CD4-positive, alpha-beta T cell treated with Interferon alpha-2 for 1 hour (primary cell): ENCODE measurements around the gene ZNF652.
"Not testable (repeated sequence)": the region's sequence is repeated elsewhere in the genome, so short reads cannot be mapped to it uniquely, and the experiment has no call there.

ENCODE experiments used
- DNase-seq, 2 donors: peaks; one replicate each; pipeline ENCODE4 v3.0.0-alpha.2; 2020 to 2022

The ZNF652 gene

DNA sequence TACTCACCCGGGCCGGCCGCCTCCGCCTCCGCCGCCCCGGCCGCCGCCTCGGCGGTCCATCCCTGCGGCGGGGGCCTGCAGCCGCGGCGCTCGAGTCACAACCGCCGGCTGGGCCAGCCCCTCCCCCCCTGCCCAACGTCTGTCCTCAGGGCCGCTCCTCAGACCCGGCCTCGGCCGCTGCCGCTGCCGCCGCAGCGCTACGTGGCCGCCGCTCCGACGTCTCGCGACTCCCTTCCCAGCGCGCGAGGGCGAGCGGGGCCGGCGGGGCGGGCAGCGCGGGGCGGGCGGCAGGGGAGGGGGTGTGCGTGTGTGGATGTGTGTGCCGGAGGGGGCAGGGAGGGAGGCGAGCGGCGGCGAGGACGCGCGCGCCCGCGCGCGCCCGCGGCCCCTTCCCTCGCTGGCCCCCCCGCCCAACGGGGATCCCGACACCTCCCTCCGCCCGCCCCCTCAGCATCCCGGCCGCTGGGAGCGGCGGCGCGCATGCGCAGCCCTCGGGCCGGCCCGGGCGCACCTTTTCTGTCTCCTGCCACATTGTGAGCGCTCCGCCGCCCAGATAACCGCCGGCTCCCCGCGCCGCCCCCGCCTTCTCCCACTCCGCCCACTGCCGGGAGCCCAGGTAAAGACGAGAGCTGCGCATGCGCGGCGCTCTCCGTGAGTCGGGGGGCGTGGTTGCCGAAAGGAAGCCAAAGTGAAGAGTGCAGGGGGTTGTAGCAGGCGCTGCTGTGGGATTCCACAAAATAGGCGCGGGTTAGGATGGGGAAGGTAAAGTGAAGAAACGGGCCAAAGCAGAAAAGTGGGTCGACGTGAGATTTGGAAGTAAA, at the start of gene ZNF652:
Gene ZNF652 (minus strand): TSS at position 349 of the 821 bp plus-strand sequence. CDS start 44,525 bp downstream, outside the sequence.
- peak; percentile 97 for DNase-seq

DNA sequence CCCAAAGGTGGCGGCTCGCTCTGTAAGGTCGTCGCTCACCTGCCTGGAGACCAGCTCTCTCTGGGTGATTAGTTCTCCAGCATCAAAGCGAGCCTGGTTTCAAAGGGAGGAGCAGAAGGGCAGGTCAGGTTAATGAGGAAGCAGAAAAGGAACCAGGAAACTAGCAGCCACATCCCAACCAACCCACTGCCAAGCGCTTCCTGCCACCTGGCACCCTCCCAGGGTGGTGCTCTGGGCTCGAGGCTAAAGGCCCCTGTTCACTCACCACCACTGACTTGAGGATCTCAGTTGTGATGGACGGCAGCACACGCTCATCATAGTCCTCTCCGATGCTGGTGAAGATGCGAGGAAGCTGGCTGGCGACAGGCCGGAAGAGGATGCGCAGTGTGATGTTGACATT, 47.0 kb upstream of the ZNF652 start:
- DNase-seq = no peak

DNA sequence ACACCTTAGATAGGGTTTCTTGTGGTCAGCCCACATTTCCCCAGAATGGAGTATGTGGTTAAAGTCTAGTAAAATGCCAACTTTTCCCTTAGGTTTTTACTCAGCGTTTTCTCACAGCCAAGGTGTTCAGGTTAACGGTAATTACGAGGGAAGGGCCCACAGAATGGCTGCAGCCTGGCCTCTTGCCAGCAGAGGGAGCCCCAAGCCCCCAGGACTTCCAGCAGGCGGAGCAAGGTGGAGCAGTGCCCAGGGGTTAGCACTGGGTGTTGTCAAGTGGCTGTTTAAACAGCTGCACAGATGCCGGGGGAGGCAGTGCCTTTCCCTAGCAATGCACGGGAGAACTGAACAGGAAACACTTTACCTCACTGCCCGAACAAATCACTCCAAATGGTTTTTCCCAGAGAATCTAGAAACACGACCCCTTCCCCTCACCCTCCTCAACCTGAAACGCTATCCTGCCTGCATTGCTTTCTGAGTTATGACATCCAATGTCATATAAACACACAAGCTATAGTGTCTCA, 46.0 kb upstream of the ZNF652 start:
- DNase-seq = peak; percentile 80 to 85

DNA sequence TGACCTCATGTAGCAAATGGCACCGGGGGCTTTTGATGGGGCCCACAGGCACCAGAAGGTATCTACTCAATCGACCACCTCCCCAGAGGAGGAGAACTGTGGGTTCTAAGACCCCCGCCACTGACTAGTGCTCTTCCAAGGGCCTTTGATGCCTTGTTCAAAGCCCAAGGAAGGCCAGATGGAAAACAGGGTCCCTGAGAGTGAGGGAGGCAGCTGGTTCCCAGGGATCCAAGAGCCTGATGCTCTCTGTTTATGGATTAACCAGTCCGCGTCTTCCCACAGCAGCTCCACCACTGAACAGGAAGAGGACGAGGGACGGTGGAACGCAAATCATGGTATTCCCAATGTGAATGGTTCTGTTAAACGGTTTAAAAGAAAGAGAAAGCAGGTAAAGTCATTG, 45.0 kb upstream of the ZNF652 start:
- no peak for DNase-seq

DNA sequence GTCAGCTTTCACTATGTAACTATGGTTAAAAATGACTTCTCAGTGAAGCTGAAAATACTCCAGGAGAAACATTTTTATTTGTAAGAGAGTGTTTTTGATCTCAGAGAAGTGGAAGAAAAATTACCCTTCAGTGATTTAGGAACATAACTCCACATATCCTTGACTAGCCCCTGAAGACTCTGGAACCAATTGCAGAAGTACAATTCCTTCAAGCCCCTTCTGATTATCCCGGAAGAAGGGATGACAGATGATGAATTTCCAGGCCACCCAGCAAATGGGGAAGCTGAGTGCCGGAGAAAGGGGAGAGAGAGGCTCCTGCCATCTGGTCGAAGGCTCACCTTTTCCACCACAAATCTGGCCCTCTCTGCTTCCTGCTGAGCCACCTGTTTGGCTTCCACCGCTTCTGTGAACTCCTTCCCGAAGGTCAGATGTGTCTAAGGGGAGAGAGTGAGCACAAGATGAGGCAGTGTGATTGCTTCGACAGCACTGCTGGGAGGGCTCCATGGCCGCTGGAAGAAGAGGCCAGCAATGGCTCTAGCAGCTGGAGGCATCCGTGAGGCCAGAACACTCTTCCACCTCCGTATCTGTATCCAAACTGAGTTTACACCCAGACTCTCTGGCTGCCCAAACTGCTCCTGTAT, 44.5 kb upstream of the ZNF652 start:
- no peak for DNase-seq

DNA sequence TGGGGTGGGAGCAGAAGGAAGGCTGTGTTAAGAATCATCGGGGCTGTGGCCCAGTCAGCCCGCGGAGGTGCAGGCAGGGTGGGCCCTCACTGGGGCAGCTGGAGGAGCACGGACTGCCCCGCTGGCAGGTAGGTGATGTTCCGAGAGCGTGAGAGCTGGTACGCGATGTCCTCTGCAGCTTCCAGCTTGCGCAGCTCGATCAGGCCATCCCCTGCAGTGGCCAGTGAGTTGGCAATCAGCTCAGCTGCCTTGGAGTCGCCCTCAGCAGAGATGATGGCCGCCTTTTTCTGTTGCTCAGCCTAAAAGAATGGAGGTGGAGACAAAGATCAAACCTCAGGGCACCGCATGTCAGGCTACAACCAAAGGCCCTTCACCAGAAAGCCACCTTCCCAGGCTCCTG, 42.9 kb upstream of the ZNF652 start:
- no peak for DNase-seq

DNA sequence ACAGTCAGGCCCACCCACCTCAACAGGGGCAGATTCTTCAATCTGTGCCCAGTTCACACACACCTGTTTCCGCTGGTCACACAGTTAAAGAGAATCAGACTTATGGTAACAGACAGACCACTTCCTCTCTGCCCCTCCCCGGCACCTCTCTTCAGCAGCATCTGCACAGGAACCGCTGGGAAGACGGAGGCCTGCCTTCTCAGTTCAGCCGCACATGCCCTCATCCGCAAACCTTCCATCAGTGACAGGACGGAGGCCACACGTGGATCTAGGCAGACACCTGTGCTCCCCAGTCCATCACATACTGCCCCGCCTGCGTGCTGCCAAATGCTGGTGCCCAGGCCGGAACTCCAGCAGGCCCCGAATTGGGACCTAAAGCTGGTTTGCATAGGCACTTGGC, 42.3 kb upstream of the ZNF652 start:
- peak; percentile 33 to 50 for DNase-seq

DNA sequence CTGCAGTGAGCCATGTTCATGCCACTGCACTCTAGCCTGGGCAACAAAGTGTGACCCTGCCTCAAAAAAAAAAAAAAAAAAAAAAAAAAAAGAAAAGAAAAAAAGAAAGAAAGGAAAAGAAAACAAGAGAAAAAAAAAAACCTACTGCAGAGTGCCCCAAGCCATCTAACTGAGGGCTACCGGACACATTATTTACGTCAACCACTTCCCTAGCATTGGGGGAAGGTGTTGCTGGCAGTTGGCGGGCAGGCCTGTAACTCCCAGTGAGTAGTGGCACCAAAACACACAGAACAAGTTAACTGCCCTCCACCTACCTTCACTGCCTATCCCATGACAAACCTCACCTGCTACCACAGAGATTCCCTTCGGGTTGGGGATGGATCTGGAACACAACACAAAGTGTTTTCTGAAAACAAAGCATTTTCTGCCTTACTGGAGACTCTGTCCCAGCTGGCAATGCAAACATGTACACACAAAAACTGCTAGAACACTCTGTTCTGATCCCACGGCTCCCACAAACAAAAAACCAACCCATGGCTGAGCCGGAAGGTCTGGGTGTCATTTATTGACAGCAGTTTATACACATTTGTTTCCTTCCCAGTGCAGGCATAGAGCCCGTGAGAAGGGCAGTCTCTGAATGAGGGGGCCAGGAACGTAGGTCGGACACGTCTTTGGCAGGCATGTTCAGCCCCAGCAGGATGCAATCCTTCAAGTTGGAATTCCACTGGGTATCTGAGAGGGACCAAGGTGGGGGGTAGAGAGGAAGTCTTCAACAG, 41.7 kb upstream of the ZNF652 start:
- no peak for DNase-seq

DNA sequence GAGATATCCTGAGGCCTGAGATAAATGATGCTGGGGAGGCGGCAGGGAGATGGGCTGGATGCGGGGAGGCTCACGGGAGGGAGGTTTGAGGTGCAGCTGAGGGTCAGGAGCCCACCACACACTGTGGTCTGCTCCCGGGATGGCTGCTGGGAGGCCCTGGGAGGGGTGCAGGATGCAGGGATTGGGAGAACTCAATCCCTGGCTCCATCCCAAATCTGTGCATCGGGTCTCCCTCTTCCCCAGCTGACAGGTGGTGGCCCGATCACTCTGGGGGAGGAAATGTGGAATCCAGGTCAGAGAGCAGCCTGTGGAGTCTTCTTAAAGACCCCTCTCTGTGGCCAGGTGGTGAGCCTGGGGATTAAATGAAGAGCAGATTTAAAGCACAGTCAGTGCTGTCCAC, 40.7 kb upstream of the ZNF652 start:
- DNase-seq = no peak

DNA sequence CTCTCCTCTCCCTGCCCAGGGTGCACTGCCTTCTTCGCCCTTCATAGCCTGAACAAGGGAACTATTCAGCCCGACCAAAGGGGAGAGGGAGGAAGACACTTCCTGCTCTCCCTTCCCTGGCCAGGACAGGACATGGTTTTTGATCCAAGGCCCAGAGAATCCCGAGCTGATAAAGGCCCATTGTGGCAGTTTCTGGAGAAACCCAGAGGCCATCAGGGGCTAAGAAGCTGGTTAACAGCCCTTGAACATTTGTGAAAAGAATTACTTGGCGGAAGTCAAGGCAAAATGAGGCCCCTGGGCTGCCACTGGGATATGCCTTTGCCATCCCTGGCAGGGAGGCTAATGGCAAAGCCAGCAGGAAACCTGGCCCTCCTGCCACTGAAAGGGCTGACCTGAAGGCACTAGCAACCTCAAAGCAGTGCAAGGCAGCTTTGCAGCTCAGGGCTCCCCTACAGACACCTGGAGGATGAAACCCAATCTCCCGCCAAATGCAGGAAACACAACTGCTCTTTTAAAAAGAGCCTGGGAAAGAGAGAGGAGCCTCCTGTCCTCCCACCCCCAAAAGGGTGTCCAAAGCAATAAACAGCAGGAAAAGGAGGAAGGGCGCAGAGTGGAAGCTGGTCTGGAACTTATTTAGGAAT, 40.0 kb upstream of the ZNF652 start:
- no peak for DNase-seq

DNA sequence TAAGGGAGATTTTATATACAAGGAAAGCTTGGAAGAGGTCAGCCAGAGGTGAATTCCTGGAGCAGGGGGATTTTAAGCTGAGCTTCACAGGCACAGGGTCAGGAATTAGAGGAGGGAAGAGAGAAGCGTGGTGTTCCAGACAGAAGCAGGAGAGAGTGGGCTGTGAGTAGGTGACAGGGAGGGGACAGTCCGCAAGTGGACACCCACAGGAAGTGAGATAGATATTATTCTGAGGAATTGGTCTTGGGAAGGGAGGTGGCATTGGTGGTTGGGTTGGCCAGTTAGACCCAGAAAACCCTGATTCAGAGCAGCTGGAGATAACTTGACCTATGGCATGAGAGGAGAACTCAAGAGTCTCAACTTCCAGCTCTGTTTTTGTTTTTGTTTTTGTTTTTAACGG, 37.9 kb upstream of the ZNF652 start:
- no peak for DNase-seq

DNA sequence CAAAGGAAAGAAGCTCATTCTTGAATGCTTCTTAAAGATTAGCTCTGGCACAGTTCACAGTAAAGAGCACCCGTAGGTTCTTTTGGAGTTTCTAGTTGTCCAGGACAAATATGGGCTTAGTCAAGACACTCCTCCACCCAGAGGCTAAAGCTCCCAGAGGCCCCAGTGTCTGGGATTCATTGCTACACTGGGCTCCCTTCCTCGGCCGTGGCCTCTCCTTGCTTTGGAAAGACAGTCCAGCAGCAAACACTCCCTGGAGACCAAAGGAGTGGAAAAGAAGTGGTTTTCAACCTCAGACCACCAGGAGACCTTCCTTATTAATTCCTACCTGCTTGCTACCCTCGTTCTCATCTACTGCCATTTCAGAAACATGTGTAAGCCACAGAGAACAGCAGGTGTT, 35.5 kb upstream of the ZNF652 start:
- DNase-seq = no peak

DNA sequence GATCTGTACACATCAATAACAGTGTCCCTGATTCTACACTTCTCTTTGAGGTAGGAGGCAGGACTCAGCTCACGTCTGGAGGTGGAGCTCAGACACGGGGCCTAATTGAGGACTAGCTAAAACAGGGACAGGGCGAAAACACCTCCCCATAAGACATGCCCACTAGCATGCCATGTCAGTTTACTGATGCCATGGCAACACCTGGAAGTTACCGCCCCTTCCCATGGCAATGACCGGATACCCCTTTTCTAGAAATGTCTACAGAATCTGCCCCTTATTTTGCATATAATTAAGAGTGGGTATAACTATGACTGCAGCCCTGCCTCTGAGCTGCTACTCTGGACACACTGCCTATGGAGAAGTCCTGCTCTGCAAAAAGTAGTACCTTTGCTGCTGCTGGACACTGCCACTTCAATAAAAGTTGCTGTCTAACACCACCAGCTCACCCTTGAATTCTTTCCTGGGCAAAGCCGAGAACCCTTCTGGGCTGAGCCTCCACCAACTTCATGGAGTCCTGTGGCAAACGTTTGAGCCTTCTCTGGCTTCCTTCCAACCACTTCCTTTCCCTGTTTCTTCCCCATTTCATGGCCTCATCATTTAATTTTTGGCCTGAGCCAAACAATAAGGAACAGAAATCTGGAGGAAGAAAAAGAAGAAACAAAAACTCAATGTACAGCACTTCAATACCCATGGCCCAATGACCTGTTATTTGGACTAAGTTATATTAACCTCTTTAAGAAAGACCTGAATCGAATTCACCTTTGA, 31.6 kb upstream of the ZNF652 start:
- DNase-seq = no peak

DNA sequence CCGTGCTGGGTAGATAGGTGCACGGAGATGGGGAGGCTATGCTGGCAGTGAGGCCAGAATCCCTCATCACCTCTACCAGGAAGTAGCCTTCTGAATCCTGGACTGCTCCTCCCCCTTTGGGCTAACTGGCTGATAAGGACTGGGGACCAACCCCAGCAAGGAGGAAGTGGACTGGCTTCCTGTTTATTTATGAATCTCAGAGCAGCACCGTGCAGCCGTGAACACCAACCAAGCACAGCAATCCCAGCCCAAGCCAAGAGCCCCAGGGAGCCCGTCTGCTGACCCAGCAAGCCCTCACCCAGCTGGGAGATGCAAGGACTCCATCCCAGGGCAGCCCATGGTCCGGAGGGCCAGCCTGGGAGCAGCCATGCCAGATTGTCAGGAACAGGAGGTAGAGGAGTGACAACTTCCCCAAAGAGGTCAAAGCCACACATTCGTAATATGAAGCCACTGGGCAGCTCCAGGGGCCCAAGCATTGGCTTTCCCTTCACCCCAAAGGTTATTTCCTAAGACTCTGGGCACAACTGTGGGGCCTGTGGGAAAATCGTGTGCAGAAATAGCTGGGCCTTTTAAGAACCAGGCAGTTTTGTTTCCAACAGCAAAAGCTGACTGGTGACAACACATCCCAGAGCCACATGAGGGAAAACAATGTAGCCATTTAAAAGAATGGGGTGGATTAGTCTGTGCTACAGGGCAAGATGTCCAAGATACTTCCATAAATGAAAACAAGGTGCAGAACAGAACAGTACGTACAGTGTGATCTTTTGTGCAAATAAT, 28.7 kb upstream of the ZNF652 start:
- DNase-seq = peak; percentile 28 to 37

DNA sequence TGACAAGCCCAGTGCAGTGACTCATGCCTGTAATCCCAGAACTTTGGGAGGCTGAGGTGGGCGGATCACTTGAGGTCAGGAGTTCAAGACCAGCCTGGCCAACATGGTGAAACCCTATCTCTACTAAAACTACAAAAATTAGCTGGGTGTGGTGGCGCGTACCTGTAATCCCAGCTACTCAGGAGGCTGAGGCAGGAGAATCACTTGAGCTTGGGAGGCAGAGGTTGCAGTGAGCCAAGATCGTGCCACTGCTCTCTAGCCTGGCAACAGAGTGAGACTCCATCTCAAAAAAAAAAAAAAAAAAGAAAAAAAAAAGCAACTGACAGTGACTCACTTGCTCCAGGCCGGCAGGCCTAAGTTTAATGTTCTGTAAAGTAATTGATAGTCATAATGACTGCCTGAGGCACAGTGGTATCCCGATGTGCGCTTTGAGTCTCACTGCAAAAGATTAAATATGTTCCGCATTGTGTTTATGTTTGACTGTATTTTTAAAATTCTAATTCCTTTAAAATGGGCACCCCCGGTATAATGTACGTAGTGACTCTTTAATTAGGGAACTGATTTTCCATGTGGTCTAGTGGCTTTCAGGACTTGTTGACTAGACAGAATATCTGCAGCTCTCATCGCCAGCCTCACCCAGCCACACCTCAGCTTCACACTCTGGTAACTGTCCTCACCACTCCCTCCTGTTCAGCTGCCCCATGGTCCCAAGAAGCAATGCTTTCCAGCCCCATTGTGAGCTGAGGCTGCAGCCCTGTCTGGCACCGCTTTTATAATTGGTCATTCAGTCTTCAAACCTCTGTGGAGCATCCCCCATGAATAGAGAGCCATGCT, 27.7 kb upstream of the ZNF652 start:
- not testable (repeated sequence) for DNase-seq

DNA sequence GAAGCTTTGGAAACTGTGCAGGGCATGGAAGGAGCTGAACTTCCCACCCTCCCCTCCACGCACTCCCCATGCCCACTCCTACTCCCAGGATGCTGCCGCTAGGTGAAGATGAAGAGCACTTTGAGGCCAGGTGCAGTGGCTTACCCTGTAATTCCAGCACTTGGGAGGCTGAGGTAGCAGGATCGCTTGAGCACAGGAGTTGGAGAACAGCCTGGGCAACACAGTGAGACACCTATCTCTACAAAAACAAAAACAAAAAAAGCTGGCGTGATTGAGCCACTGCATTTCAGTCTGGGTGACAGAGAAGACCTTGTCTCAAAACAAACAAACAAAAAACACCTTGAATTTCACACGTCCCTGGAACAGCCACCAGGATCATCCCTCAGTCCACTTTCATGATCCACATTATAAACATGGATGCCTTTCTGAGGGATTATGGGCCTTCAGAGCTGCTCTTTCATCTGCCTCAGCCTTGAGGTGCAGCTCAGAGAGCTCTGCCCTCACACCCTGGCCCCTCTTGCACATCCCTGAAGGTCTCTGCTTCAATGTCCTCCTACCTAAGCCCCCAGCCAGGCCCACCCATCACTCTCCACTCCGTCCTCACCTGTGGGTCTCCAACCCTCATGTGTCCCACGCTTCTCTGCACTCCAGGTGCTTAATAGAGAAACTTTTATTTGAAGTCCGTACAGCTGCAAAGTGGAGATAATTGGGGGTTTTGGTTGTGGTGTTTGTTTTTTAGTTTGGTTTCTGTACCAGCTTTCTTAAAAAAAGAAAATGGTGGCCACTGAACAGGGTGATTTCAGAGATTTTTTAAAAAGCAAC, 26.9 kb upstream of the ZNF652 start:
- DNase-seq = no peak

DNA sequence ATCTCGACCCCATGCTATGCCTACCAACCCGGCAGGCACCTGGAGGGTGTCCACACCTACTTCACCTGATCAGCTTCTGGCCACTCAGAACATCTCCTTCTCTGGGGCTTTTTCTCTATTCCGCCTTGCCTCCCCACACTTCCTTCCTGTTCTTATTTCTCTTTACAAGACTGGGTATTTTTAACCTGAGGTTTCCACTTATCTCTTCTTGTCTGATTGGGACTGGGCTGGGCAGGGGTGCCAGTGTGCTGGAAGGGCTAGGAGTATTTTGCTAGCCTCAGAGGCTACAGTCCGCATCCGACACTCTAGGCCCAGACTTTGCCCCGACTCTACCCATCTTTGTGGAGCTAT, 26.2 kb upstream of the ZNF652 start:
- DNase-seq = peak; percentile 55 to 69

DNA sequence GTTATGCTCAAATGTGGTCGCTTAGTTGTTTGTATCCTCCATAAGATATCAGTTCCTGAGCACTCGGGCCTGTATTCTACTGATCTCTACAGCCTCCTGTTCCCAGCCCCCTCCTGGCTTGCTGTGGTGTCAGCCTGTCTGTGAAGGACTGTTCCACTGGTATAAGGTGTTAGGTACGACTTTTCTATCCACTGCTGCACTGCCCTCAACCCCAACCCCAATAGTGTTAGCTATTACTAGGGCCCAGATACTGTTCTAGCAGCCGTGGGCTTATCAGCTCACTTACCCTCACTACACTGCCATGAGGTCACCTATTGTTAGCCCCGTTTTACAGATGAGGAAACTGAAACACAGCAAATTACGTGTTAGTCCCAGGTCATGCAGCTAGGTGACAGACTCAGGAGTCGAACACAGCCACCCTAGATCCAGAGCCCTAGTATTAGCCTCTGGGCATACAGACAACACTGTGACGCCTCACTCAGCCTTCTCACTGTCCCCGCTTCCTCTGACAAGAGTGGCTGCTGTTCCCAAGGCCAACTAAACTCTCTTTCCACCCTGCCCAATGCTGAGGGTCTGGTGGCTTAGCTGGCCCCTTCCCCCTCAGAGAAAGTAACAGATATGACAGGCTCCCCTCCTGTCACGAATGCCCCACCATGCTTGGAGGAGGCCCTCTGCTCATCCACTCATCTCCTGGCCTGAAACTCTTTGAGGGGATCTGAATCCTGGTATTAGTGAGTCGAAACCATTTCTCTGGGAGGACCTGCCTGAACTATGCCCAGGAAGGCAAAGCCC, 25.6 kb upstream of the ZNF652 start:
- peak; percentile 14 to 50 for DNase-seq

DNA sequence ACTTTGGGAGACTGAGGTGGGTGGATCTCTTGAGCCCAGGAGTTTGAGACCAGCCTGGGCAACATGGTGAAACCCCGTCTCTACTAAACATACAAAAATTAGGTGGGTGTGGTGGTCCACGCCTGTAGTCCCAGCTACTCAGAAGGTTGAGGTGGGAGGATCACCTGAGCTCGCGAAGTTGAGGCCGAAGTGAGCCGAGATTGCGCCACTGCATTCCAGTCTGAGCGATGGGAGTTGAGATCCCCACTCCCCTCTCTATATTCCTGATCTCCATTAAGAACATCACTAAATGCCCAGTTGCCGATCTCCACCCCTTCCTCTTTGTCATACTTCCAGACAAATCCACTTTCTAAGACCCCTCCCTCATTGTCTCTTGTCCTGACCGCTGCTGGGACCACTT, 24.3 kb upstream of the ZNF652 start:
- no peak for DNase-seq
